NB4 (cell line): Measurements from ENCODE around the gene PSMB8.

Source experiments
- CTCF ChIP-seq: IDR thresholded peaks from one replicate; pipeline ENCODE4 v1.5.1; 2012; ENCODE audit warnings: low read depth, low read length
- MAX ChIP-seq: IDR thresholded peaks from 2 replicates; pipeline ENCODE4 v1.6.1; 2011; ENCODE audit warnings: low read depth, low read length

GRCh38 chr6:32847004-32847403 lies 3.2 kb upstream of the PSMB8 start:
- TF ChIP-seq CTCF (no peak), MAX (no peak)
